NCI-H460 (cell line): ENCODE data around the gene BAHCC1. TPM values are rescaled to one million over a fixed set of nuclear protein-coding genes. Genes with fewer than 3 reads are reported as not detected.

Source experiments
- DNase-seq: peaks from one replicate; pipeline ENCODE4 v3.0.0-alpha.2; 2016; ENCODE audit warnings: low read depth; ENCODE audit errors: extremely low read depth
- small RNA-seq, 2 experiments: library from RNA; depleted of rRNA; stranded (forward); fragments of <200 nt; gene quantifications; one replicate each; pipeline ENCODE3, GENCODE V24; 2014
- total RNA-seq: library from RNA; depleted of rRNA; stranded (reverse); fragments of >200 nt; shearing (Covaris generic); gene quantifications from 2 replicates; pipeline ENCODE4 v1.2.3, GENCODE V29; 2014; rRNA removed

Gene BAHCC1
- total RNA-seq, 1 experiment from 2014 or later, result 6.7 TPM

- DNase-seq, result no peak
Observed at GRCh38 chr17:81509207-81509971, 114.1 kb downstream of the BAHCC1 start.

GRCh38 chr17:81509972-81510784, 114.9 kb downstream of the BAHCC1 start:
- no peak for DNase-seq

- DNase-seq, result no peak
Observed at GRCh38 chr17:81510785-81511553, 115.7 kb downstream of the BAHCC1 start.

- no peak for DNase-seq
Observed at GRCh38 chr17:81511554-81511803, 116.2 kb downstream of the BAHCC1 start.

GRCh38 chr17:81511804-81512561, 116.7 kb downstream of the BAHCC1 start:
- no peak for DNase-seq

GRCh38 chr17:81512562-81513371, 117.5 kb downstream of the BAHCC1 start, which contains the start of gene ACTG1:
ACTG1 (minus strand) TSS chr17:81512799; CDS start chr17:81512354, 445 bp downstream.
- peak; percentile 92 for DNase-seq

GRCh38 chr17:81513372-81513752, 118.1 kb downstream of the BAHCC1 start:
- DNase-seq, result no peak

GRCh38 chr17:81513753-81514488, 118.7 kb downstream of the BAHCC1 start:
- DNase-seq, result no peak

GRCh38 chr17:81514489-81514738, 119.2 kb downstream of the BAHCC1 start:
- DNase-seq, result no peak

GRCh38 chr17:81514739-81515529, 119.7 kb downstream of the BAHCC1 start:
- no peak for DNase-seq

- no peak for DNase-seq
Observed at GRCh38 chr17:81515530-81516041, 120.3 kb downstream of the BAHCC1 start.

Small RNA genes lying within 50 kb of the gene (small RNA-seq; reads per million reads assigned to genes)
- gene MIR3186 (0 to 0.06 reads per million in 2 experiments), gene MIR4740 (0 reads per million in 2 experiments)

Other genes starting within 250 kb of the BAHCC1 start
- not detected in 2 replicates for gene PVALEF, start 229.9 kb upstream of the BAHCC1 start, total RNA-seq
- gene AATK, start 229.2 kb upstream of the BAHCC1 start, total RNA-seq, result 0.43 and 0.74 TPM in 2 replicates
- 5.2 TPM in 2 replicates for gene CEP131, start 172.5 kb upstream of the BAHCC1 start, total RNA-seq
- gene TEPSIN, start 156.4 kb upstream of the BAHCC1 start, total RNA-seq, result 18.3 and 19.6 TPM in 2 replicates
- gene NDUFAF8, start 156.1 kb upstream of the BAHCC1 start, total RNA-seq, result 78.3 and 88.5 TPM in 2 replicates
- 41.8 and 49.3 TPM in 2 replicates for gene SLC38A10, start 100.2 kb upstream of the BAHCC1 start, total RNA-seq
- 2,788 and 3,093 TPM in 2 replicates for gene ACTG1, start 117.3 kb downstream of the BAHCC1 start, total RNA-seq
- gene FSCN2, start 132.9 kb downstream of the BAHCC1 start, total RNA-seq, result 0.46 and 0.62 TPM in 2 replicates
- gene FAAP100, start 156.9 kb downstream of the BAHCC1 start, total RNA-seq, result 13.0 and 15.4 TPM in 2 replicates
- 57.1 and 69.9 TPM in 2 replicates for gene NPLOC4, start 241.7 kb downstream of the BAHCC1 start, total RNA-seq
- 0.42 and 0.49 TPM in 2 replicates for gene TSPAN10, start 241.7 kb downstream of the BAHCC1 start, total RNA-seq